ES-I3 (cell line): ENCODE measurements around the gene ANAPC7.

ENCODE experiments used
- H3K36me3 ChIP-seq: 2 replicates; pipeline ENCODE4 v1.6.1; 2013; ENCODE audit warnings: mild to moderate bottlenecking, low read length, control low read depth, moderate library complexity; ENCODE audit not compliant: insufficient read depth
- H3K4me1 ChIP-seq: 2 replicates; pipeline ENCODE4 v1.6.1; 2013; ENCODE audit warnings: mild to moderate bottlenecking, control low read depth, low read length; ENCODE audit not compliant: insufficient read depth
- H3K9ac ChIP-seq: 2 replicates; pipeline ENCODE4 v1.6.1; 2013; ENCODE audit warnings: low read depth, mild to moderate bottlenecking, low read length, moderate library complexity
- H3K9me3 ChIP-seq: 2 replicates; pipeline ENCODE4 v1.6.1; 2013; ENCODE audit warnings: mild to moderate bottlenecking, low read length, moderate library complexity; ENCODE audit not compliant: control insufficient read depth, insufficient read depth

The ANAPC7 gene

DNA sequence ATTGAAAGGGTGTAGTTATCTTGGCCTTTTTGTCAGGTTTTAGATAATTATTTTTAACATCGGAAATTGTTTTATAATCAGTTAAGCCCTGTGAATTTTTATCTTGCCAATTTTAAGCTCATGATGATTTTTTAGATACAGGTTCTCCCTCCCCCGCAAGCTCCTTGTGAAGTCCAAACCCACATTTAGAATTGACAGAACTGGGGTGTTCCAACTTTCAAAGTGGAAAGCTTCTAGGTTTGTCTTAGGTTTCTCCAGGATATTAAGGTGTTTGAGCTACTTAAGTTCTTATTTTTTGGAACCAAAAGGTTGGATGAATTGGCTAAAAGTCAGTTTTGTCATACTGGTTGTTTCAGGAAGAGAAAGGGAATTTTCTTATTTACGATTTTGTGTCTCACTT, 73.4 kb downstream of the ANAPC7 start:
- H3K9me3 ChIP-seq: no peaks in the 10 kb centered on the region
- no peak overlapping the region for H3K9ac ChIP-seq

DNA sequence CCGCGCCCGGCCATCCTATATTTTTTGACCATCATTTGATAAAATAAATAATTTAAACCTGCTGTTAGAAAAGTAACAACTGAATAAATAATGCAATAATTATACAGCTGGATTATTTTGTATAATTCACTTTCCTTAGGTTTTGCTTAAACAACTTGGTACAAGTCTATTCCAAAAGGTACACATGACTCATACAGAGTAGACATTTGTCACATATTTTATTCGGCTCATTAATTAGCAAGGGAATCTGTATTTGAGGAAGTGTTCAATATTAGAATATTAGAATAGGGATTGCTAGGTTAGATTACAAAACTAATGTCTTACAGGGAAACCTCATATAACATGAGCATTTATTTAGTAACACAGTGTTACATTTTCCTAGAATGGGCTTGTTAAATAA, 73.8 kb downstream of the ANAPC7 start:
- Histone ChIP-seq H3K9ac (no peak overlapping the region), H3K9me3 (no peaks in the 10 kb centered on the region), H3K4me1 (peaks cover 7% of the 10 kb centered on the region), H3K36me3 (peaks cover 27% of the 10 kb centered on the region)

More for the DNA sequence above, 73.4 kb downstream of the ANAPC7 start:
- Histone ChIP-seq H3K4me1 (peaks cover 7% of the 10 kb centered on the region), H3K36me3 (peaks cover 30% of the 10 kb centered on the region)
